Sigmoid colon (tissue), 4 donors: ENCODE data around the gene OBI1.

Source experiments
- CTCF ChIP-seq, 4 experiments: fragments of 450-650 bp in 3 of 4; fragments of 200-600 bp in 1 of 4; IDR thresholded peaks; one replicate each; pipeline ENCODE4 v1.5.1; 2016 to 2019; ENCODE audit warnings: antibody characterized with exemption in 4 of 4, mild to moderate bottlenecking in 3 of 4, moderate library complexity in 2 of 4
- POLR2A ChIP-seq, 2 donors: fragments of 450-650 bp; IDR thresholded peaks; one replicate each; pipeline ENCODE4 v1.6.1; 2016; ENCODE audit warnings: antibody characterized with exemption in 2 of 2, mild to moderate bottlenecking in 2 of 2, moderate library complexity in 2 of 2
- POLR2AphosphoS5 ChIP-seq, 4 donors: sonication (generic); formaldehyde crosslinking; IDR thresholded peaks; one replicate each; pipeline ENCODE4 v1.6.1; 2017; ENCODE audit warnings: antibody characterized with exemption in 4 of 4

GRCh38 chr13:78623132-78623531, 35.8 kb downstream of the OBI1 start:
- TF ChIP-seq CTCF (IDR thresholded peaks at IDR 0.05) (no peak), POLR2A (IDR thresholded peaks at IDR 0.05) (no peak), POLR2AphosphoS5 (IDR thresholded peaks at IDR 0.05) (no peak)
